Stimulated activated CD8-positive, alpha-beta memory T cell treated with anti-CD3 and anti-CD28 coated beads, Interleukin-4, amount 100 ng/mL, for 24 hours (primary cell): ENCODE results near the gene CTBP1.

ENCODE experiments used
- DNase-seq: peaks from one replicate; pipeline ENCODE4 v3.0.0-alpha.2; 2020; ENCODE audit warnings: low read depth

CTBP1 gene

DNA sequence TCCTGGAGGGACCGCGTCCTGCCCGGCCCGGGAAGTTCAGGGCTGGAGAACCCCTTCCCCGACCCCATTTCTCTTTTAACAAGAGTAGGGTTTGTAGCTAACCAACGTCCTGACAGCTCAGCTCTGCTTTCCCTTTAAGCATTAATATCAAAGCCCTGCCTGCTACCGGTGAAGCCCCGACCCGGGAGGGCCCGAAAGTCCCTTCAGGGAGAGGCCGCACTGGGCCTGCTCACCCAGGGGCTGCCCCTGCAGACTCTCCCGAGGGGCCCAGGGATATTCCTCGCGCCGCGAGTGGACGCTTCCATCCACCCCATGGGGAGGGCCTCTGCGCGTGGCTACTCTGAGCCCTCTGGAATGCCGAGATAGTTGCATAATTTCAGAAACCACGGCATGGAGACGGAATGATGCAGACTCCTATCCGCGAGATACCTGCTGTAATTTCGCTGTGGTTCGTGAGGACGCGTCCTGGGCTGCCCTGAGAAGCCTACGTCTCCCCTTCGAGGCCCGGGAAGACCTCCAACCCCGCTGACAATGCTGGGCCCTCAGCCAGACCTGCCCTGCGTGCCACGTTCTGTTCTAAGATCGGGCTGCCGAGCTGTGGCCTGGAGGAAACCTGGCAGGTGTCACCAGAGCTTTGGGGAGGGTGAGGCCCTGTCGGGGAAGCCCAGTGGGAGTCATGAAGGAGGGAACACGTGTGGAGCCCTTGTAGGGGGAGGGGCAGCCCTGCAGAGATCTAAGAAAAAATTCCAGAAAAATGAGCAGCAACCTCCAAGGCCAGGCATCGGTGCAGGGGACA is 999 bp upstream of the CTBP1 start:
- DNase-seq, result peak; percentile 37

DNA sequence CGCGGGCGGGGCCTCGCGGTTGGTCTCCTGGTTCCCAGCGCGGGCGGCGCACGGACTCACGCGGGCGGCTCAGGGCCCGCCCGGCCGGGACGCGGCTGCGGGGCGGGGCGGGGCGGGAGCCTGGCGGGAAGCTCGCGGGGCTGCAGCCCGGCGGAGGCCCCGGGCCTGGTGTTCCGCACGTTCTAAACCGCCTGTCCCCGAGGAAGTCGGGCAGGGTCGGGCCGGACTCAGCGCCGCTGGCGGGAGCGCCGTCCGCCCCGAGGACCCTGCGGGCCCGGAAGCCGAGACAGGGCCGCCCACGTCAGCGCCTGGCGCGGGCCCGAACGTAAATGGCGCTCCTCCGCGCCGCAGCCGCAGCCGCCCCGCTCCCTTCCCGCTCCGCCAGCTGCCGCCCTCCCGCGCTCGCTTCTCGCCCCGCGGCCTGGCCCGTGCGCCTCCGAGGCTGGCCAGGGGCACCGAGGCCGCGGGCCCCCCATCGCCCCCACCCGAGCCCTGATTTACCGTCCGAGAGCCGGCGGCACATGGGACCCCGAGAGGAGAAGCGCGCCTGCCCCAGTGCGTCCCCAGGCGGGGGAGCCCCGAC is 309 bp upstream of the CTBP1 start:
- DNase-seq, result peak; percentile 75

DNA sequence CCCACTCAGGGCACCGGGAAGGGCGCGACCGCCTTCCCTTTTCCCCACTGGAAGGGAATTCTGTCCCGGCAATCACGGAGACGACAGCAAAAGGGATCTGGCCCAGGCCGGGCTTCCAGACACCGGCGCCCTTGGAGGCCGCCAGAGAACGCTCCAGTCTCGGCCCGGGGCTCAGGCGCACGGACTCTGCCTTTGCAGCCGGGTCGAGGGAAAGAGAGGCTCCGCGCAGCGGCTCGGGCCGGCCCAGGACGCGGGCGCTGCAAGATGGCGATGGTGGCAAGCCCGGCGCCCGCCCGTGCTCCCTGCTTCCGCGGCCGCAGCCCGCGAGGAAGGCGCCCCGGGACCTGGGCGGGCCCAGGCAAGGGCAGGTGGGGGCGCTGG is 1.1 kb downstream of the CTBP1 start:
- DNase-seq, result peak; percentile 29

DNA sequence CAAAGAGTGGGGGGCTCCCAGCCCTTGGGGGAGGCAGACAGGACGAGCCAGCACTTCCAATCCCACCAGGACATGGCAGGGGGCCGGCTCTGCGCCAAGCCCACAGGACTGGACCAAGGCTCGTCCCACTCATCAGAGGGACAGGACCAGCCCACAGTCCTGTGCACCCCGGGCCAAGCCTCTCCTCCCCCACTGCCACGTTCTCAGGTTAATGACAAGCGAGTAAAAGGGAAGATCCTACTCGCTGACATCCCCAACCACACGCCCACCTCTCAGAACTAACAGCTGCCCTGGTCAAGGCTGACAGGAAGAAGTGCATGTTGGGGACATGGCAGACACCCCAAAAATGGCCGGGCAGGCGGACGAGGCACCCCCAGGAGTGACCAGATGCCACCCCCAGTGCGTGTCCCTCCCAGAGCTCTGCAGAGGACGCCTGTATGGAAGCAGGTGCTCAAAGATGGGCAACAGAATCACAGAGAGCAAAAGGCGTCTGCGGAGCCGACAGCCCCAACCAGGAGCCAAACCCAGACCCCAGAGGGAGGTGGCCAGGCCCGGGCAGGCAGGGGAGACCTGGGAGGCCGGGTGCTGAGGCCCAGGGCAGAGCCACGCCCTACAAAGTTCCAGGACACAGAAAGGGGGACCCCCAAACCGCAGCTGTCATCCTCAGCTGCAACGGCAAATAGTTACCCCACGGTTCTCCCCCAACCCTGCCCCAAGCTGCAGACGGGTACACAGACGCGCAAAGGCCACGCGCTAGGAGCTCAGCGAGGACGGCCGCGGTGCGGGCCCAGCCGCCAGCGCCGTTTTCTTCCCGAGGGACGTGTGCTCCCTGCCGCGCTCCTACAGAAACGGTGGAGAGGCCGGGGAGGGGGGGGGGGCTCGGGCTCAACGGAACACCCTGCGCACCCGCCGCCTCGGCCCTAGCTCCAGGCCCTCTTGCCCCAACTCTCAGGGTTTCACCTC is 1.7 kb downstream of the CTBP1 start:
- DNase-seq, result no peak

DNA sequence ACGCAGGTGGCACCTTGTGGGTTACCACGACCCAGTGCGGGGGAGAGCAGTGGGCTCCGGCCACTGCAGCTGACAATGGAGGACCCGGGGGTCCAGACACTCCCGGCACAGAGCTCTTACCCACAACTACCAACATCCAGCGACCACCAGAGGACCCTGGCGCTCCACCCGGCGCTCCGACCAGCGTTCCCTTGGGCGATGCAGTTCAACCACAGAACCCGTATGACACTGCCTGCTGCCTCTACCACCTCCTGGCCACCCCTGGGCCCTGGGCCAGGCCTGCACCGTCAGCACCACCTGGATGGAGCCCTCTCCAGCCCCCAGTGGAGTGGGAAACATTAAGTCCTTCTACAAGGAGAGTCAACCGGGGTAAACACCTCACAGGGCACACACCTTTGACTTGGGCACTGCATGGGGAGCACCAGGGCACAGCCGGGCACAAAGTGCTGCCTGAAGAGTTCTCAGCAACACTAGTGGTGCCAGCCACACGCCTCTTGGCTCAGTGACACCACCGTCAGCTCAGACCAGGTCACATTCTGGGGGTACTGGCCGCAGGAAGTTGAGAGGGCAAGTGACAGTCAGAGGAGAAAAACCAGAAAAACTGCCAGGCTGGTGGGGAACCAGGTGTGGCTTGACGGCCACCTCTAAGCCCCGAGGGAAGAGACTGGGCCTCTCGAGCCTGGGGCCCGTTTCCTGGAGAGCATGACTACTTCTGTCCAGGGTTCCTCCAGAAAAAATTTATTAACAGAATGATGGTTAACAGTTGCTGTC is 2.6 kb downstream of the CTBP1 start:
- no peak for DNase-seq

DNA sequence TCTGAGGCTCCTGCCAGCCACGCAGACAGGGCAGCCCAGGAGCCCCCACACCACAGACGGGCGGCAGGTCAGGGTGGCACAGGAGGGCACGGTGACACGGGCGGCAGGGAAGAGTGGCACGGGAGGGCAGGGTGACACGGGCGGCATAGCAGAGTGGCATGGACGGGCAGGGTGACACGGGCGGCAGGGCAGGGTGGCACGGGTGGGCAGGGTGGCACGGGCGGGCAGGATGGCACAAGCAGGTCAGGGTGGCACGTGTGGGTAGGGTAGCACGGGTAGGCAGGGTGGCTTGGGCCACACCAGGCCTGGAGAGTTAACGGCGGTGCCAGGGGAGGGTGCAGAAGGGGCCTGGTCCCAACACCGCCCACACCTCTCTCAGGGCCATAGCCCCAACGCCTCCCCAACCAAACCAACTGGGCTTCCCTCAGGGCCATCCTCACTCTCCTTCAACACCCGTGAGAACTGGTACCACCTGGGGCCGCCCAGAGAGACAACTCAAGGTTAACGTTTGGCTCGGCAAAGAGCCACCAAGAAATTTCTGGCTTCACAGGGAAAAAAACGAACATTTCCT is 3.4 kb downstream of the CTBP1 start:
- no peak for DNase-seq

DNA sequence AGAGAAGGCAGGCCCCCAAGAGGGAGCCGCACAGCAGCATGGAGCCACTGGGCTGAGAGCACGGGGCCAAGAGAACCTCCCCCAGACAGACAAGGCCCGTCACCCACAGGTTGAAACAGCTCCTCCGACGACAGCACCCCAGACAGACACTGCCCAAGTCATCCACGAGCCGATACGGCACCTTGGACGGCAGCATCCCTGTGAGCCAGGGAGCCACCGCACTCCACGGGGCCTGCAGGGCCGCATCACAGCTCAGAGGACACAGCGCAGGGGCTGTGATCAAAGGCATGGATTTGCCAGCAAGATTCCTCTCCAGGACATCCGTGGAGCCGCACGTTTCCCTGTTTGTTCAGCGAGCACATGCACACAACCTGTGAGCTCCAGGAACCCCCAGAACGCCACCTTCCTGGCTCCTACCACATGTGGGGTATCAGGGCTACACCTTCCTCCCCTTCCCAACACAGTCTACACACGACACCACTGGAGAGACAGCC is 3.9 kb downstream of the CTBP1 start:
- no peak for DNase-seq

DNA sequence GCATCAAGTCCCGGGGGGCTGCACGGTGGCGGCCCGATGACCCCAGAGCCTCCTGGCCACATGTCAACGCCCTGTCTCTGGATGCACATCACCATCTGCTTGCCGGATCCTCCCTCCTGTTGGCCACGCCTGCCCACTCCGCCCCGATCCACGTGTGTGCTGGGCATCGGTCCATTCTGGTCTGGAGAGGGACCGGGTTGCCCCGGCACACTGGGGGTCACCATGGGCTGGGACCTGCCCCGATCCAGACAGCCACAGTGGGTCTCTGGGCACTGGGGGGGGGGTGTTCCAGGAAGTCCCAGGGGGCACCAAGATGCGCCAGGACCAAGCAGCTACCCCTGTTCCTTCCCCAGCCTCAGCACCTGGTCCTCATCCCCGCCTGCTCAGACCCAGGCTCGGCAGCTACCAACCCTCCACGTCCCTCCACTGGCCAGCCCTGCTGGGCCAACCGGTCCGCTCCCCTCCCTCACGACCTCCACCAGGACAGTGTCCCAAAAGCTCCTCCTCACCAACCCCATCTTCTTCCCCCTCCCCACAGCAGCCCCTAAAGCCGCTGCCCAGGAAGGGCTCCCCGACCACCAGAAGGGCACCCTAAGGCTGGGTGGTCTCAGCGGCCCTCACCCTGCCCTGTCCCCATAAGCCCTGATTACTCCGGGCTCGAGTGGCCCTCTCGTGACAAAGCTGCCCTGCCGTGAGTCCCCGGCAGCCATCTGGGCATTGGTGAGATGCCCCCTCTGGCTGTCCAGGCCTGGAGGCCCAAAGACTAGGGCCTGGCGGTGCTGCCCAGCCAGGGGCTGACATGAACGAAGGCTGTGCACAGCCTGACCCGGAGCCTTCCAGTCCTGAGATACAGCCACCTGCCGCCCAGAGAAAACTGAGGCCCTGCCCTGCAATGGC is 4.6 kb downstream of the CTBP1 start:
- no peak for DNase-seq

DNA sequence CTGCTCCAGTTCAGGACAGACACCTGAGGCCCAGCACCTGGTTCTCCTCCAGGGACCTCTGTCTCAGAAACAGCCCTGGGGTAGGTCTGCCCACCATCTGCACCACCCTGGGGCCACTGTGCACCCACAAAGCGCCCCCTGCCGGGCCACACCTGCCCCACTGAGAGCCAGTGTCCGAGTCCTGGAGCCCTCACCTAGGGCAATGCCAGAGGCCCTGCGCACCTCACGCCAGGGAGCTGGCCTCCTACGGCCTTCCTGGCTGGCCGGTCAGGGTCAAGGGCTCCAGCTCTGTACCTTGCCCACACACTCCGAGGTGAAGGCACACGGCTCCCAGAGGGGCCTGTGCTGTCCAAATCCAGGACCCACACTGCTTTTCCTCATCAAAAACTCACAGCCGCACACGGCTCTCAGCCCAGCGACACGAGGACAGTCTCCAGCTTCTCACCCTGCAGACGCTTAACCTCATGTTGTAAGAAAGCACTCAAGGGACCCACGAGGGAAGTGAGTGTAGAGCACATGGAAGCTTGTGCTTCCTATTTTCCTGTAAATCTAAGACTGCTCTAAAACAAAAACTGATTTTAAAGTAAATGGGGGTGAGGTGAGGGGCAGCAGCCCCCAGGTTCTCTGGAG is 5.4 kb downstream of the CTBP1 start:
- DNase-seq, result no peak

DNA sequence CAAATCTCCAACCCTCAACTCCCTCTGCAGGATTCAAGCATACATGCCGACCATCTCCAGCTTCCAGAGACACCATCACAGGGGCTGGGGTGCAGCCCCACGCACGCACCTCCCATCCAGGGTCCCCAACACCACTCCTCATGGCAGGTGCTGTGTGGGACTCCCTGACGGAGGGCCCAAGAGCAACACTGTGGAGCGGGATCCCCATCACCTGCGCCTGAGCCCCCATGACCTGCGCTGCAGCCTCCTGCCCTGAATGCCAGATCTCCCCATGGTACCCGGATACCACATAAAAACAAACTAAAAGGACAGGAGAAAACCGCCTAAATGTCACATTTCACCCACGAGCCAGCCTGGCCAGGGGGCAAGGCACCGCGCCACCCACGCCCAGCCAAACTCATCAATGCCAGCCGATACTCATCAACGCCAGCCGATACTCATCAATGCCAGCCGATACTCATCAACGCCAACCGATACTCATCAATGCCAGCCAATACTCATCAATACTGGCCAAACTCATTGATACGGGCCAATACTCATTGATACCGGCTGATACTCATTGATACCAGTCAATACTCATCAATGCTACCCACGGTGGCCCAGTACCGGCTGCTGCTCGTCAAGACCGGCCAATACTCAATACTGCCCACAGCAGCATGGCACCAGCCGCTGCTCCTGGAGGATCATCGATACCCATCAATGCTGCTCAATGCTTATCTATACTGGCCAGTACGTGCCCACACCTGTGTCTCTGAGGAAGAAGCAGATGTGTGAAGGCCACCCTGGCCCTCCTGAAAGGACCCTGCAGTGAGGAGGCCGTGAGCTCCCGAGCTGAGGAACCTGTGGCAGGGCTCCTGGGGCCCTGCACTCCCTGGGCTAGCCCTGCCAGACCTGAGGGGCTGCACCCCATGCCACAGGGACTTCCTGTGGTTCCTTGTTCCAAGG is 6.2 kb downstream of the CTBP1 start:
- DNase-seq, result no peak

DNA sequence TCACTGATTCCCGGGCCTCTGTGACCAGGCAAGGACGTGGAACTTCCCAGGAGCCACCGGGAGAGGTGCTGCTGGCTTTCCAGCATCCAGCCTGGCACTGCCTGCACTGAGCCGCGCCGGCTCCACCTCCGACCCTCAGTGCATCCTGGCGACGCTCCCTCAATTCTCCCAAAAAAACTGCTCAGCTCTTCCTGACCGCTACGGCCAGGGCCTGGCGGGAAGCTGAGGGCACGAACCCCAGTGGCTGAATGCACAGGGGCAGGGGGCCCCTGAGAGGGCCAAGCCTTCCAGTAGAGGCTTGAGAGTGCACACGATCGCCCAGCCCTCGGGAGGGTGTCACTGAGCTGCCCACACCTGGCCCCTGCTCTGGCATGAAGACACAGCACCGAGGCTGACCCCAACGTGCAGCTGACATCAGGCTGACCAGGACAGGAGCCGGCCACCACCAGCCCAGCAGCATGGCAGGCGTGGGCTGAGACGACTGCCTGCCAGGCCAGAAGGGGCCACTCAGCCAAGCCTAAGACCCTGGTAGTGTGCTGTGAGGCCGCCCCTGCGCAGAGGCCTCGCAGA is 6.9 kb downstream of the CTBP1 start:
- no peak for DNase-seq

DNA sequence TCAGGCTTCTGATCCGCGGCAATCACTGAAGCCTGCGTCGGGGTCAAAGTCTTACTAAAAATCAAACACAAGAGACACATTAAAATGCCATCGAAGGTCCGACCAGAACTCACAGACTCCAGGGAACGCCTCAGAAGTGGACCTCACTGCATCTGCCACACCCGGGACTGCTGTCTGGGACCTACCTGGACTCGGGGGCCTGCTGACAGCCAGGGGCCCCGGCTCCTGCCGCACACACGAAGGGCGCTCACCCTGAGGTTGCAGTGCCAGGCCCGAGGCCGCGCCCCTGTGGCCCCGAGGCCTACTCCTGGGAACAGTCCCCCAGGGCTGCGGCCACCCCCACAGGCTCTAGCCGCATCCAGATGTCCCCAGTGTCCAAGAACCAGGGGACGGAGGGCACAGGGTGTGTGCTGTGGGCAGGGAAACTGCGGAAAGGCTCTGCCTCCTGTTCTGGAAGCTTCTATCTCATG is 7.4 kb downstream of the CTBP1 start:
- DNase-seq, result no peak

DNA sequence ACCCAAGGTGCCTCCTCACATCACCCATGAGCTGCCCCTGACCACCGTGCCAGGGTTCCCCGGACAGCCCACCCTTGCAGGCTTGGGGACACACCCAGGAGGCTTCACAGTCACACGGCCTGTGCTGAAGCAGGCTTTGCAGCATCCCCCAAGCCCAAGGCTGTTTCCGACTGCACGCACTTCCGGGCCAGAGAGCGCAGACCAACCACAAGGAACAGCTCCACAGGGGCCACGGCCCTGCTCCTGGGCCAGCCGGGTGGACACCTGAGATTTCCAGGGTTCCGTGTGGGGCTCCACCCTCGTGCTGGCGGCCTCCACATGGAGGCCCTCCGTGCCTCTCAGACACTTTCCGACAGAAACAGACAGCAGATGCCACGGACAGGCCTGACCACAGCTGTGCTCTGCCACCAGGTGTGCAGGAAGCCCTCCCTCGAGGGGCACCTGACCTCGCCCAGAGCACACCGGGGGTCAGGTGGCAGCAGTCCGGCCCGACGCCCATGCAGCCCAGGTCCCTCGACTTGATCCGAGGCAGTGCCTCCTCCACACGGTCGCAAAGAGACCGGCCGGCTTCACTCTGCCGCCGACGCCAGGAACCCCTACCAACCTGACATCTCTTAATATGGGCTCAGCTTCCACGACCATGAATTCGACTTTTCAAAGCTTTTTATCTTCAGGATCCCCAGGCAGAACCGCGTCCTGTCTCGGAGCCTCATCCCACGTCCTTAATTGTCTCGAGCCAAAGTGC is 8.0 kb downstream of the CTBP1 start:
- no peak for DNase-seq

DNA sequence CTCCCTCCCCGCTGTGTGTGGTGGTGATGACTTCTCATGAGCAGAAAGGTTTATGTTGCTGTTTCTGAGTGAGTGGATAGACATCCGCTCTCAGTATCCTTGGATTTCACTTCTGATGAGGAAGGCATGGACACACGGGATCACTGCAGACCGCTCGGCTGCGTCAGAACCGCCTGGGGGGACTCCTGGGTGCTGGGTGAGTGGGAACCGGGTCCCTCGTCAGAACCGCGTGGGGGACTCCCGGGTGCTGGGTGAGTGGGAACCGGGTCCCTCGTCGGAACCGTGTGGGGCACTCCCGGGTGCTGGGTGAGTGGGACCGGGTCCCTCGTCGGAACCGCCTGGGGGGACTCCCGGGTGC is 9.0 kb downstream of the CTBP1 start:
- DNase-seq, result no peak

DNA sequence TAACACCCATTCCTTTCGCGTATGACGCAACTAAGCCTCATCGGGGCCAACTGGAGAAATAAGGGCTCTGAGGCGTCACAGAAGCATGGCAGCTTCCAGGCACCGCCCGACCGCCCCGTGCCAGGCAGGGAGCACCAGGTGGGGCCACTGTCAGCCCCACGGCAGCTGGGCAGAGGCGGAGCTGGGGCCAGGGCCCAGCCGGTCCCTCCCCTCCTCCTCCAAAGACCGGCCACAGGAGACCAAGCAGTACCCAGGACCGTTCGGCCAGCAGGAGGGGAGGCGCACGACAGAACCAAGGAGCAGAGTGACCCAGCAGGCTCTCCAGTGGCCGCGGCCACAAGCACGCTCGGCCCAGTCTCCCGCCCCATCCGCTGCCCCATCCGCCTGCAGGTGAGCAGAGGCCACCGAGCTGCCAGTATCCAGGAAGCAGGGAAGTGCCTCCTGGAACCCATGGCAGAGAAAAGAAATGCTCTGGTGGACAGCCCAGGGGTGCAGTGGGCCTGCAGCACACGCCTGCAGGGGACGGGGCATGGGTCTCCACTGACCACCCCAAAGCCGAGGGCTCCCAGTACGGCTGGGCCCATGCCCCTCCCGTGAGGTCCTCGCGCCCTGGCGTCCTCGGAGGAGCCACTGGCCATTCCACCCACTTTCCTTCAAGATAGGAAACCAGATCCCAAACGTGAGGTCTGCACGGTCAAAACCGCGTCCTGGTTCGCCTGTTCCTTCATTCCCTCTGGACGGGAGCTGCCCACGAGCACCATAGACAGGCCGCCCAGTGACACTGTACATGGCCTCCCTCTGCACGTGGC is 9.6 kb downstream of the CTBP1 start:
- no peak for DNase-seq

DNA sequence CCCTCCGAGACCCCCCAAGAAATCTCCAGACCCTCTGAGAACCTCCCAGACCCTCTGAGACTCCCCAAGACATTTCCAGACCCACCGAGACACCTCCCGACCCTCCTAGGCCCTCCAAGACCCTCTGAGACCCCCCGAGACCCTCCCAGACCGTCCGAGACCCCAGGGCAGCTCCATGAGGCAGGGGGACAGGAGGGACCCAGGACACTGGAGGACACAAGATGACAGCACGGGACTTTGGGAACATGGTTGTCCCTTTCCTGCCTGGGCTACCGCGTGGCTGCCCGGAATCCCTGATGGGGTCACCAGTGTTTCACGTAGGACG is 10.3 kb downstream of the CTBP1 start:
- DNase-seq, result no peak
